K562 (cell line): ENCODE results near the gene KCNMB2. TPM values are rescaled to one million over a fixed set of nuclear protein-coding genes. Genes with fewer than 3 reads are reported as not detected.

Experiments used
- ATAC-seq: fragments of 200-7000 bp; cut with Tn5 transposase; 3 replicates; pipeline ENCODE4 v1.9.1; 2020; ENCODE audit warnings: moderate library complexity
- BruUV-seq: library from RNA; stranded (reverse); fragments of 400-500 nt; replicated peaks from 2 replicates; lab custom pipeline; 2021; lab: Mats Ljungman, UMichigan
- CTCF ChIA-PET: fragments of 300-600 bp; formaldehyde crosslinking; extraction: SDS; loops from one replicate; lab custom pipeline; 2021; ENCODE audit warnings: low intra/inter-chr PET ratio; lab: Yijun Ruan, JAX
- POLR2A ChIA-PET: fragments of 300-600, 350-650 bp; sonication (Branson Sonifier 250); formaldehyde crosslinking; extraction: SDS; loops from one replicate; lab custom pipeline; 2021; ENCODE audit warnings: antibody characterized with exemption, inconsistent platforms; lab: Yijun Ruan, JAX
- DNase-seq, 4 experiments: peaks; one replicate each; pipeline versions ENCODE4 v3.0.0 to v3.0.0-alpha.2; 2011 to 2018; ENCODE audit warnings: low spot score in 3 of 4, mixed read lengths in 3 of 4; ENCODE audit errors: extremely low read depth in 1 of 4
- FAIRE-seq: peaks from 2 replicates; lab custom pipeline; 2011; peaks lifted over from hg19 to GRCh38; lab: Jason Lieb, UNC
- H2AFZ ChIP-seq: 2 replicates; pipeline ENCODE4 v1.6.0; 2011; ENCODE audit warnings: low read depth, low read length, control low read depth, inconsistent platforms
- H3K27ac ChIP-seq: fragments of 200-600 bp; 3 replicates; pipeline ENCODE4 v1.8.0; 2011; ENCODE audit warnings: low read depth, mild to moderate bottlenecking, control low read depth, inconsistent platforms, low read length, moderate library complexity, mixed read lengths; ENCODE audit errors: extremely low read depth
- H3K27me3 ChIP-seq, 2 experiments: fragments of 300-600 bp in 1 of 2; 2 replicates in 1 of 2; 3 replicates in 1 of 2; pipeline versions ENCODE4 v1.6.0 to v1.8.0; 2011; ENCODE audit warnings: inconsistent platforms in 2 of 2, low read length in 2 of 2, mild to moderate bottlenecking in 1 of 2, mixed read lengths in 1 of 2, moderate library complexity in 1 of 2; ENCODE audit not compliant: control insufficient read depth in 2 of 2, insufficient read depth in 2 of 2
- H3K36me3 ChIP-seq: fragments of 300-600 bp; 3 replicates; pipeline ENCODE4 v1.8.0; 2011; ENCODE audit warnings: mild to moderate bottlenecking, low read length, inconsistent platforms; ENCODE audit not compliant: control insufficient read depth, insufficient read depth
- H3K4me1 ChIP-seq, 2 experiments: fragments of 200-600 bp in 1 of 2; replicated peaks in 1 of 2; 2 replicates in 1 of 2; 3 replicates in 1 of 2; pipeline versions ENCODE4 v1.5.1 to v1.8.0; 2011; ENCODE audit warnings: inconsistent platforms in 2 of 2, low read length in 2 of 2, mild to moderate bottlenecking in 1 of 2, mixed read lengths in 1 of 2, moderate library complexity in 1 of 2; ENCODE audit not compliant: control insufficient read depth in 2 of 2, insufficient read depth in 2 of 2
- H3K4me2 ChIP-seq: 2 replicates; pipeline ENCODE4 v1.6.1; 2011; ENCODE audit warnings: low read length, control low read depth, inconsistent platforms, mixed read lengths; ENCODE audit not compliant: insufficient read depth
- H3K4me3 ChIP-seq: fragments of 200-600 bp; sonication (generic), shearing (Covaris generic); 2 replicates; pipeline ENCODE4 v1.5.1; 2016; ENCODE audit warnings: control low read depth, inconsistent platforms
- H3K79me2 ChIP-seq: fragments of 200-600 bp; 3 replicates; pipeline ENCODE4 v1.8.0; 2011; ENCODE audit warnings: low read length, inconsistent platforms; ENCODE audit not compliant: control insufficient read depth, insufficient read depth
- H3K9ac ChIP-seq, 2 experiments: 2 replicates each; pipeline versions ENCODE4 v1.6.0 to v1.6.1; 2011; ENCODE audit warnings: low read depth in 2 of 2, low read length in 2 of 2, control low read depth in 1 of 2, inconsistent platforms in 1 of 2, mild to moderate bottlenecking in 1 of 2, mixed read lengths in 1 of 2; ENCODE audit not compliant: insufficient read depth in 1 of 2
- H3K9me1 ChIP-seq: one replicate; pipeline ENCODE4 v1.6.0; 2011; ENCODE audit warnings: inconsistent platforms, mild to moderate bottlenecking, low read length, moderate library complexity; ENCODE audit not compliant: control insufficient read depth, insufficient read depth
- H3K9me3 ChIP-seq: replicated peaks from 2 replicates; pipeline ENCODE4 v1.5.1; 2011; ENCODE audit warnings: low read depth, low read length, inconsistent platforms; ENCODE audit not compliant: control insufficient read depth, insufficient read depth
- H4K20me1 ChIP-seq: replicated peaks from 2 replicates; pipeline ENCODE4 v1.6.1; 2011; ENCODE audit warnings: low read length, inconsistent platforms, mixed read lengths; ENCODE audit not compliant: control insufficient read depth, insufficient read depth
- CEBPB ChIP-seq: fragments of 450-650 bp; IDR thresholded peaks from 2 replicates; pipeline ENCODE4 v1.6.1; 2016; ENCODE audit warnings: missing genetic modification characterization, missing compliant biosample characterization
- CEBPG ChIP-seq, 3 experiments: fragments of 200-800 bp in 1 of 3; sonication (Bioruptor generic) in 1 of 3; sonication (generic) in 1 of 3; formaldehyde crosslinking in 1 of 3; IDR thresholded peaks in 2 of 3; conservative IDR thresholded peaks in 1 of 3; 2 replicates each; pipeline versions ENCODE4 v1.6.1 to v1.8.0; 2016 to 2022; ENCODE audit warnings: missing compliant biosample characterization in 2 of 3, missing genetic modification characterization in 2 of 3, mild to moderate bottlenecking in 1 of 3, missing genetic modification reagents in 1 of 3
- EZH2 ChIP-seq: IDR thresholded peaks from 2 replicates; pipeline ENCODE4 v1.6.1; 2012; ENCODE audit warnings: low read depth, mild to moderate bottlenecking, inconsistent platforms, low read length, borderline replicate concordance
- IRF9 ChIP-seq: fragments of 450-650 bp; IDR thresholded peaks from 2 replicates; pipeline ENCODE4 v1.6.1; 2016; ENCODE audit warnings: missing biosample characterization, missing genetic modification characterization
- WGBS: fragments of 100-300 bp; shearing (Covaris generic); methylation state at CpG from one replicate; pipeline ENCODE4 v1.1.6; 2016; ENCODE audit warnings: low coverage, mixed read lengths; ENCODE audit not compliant: insufficient coverage; ENCODE audit errors: missing lambda C conversion rate; 5-methylcytosine and 5-hydroxymethylcytosine counted together
- in situ Hi-C: fragments of 300-500 bp; cut with MboI; formaldehyde crosslinking; loops from 4 replicates; pipeline ENCODE4 v1.15.0; 2018; ENCODE audit warnings: inconsistent platforms, mixed read lengths
- intact Hi-C: fragments of 100-400 bp; cut with micrococcal nuclease; formaldehyde crosslinking; loops from 2 replicates; pipeline ENCODE4 v1.14.2; 2022
- polyA plus RNA-seq, 8 experiments: library from polyadenylated mRNA; depleted of rRNA in 4 of 8; stranded (reverse) in 5 of 8; unstranded in 3 of 8; fragments of >200 nt; fragmentation: Nextera tagmentation in 2 of 8; fragmentation: Illumina TruSeq in 1 of 8; extraction: Ambion mirVana in 2 of 8; extraction: Trizol in 1 of 8; gene quantifications; 2 replicates each; pipeline versions ENCODE4 v1.2.1 to v1.2.3, GENCODE V29; 2011 to 2014; ENCODE audit warnings: inconsistent platforms in 1 of 8, missing spikeins in 1 of 8
- total RNA-seq, 7 experiments: library from RNA; depleted of rRNA in 6 of 7; stranded (reverse); fragments of >200 nt in 6 of 7; fragmentation: Illumina TruSeq in 2 of 7; extraction: Trizol in 2 of 7; gene quantifications; 2 replicates each; pipeline versions ENCODE4 v1.2.1 to v1.2.3, GENCODE V29; 2011 to 2021; ENCODE audit warnings: low replicate concordance in 1 of 7

The KCNMB2 gene
- total and polyA plus RNA-seq, 9 of the 15 experiments (the other 6 are each of a cell fraction or from before 2014, with no cell fraction given), result 0.04 to 0.15 TPM; not detected in 7

GRCh38 chr3:178732824-178733223 lies 196.6 kb downstream of the KCNMB2 start:
- no peak overlapping the region for H3K4me3 ChIP-seq
- CTCF ChIA-PET, result no interaction called here
- H3K27ac ChIP-seq, result no peak overlapping the region
- no peaks in the 10 kb centered on the region for H3K9me1 ChIP-seq
- H3K4me1 ChIP-seq, result no peaks in the 10 kb centered on the region
- no peaks in the 10 kb centered on the region; a peak in 1 of 5 replicates for H3K27me3 ChIP-seq
- no peak overlapping the region for H3K9ac ChIP-seq
- no peak overlapping the region for H2AFZ ChIP-seq
- DNase-seq, result no peak
- no TSS peak for BruUV-seq
- POLR2A ChIA-PET, result no interaction called here
- in situ Hi-C loops (no loop called here), intact Hi-C loops (no loop called here)
- ATAC-seq, result no peak
- no peaks in the 10 kb centered on the region for H3K9me3 ChIP-seq
- H3K36me3 ChIP-seq, result no peaks in the 10 kb centered on the region
- no peak for FAIRE-seq
- TF ChIP-seq CEBPB (tag) (peak; percentile 94), CEBPG (CRISPR knock-in tag; IDR thresholded peaks at IDR 0.05) (no peak), CEBPG (tag; conservative IDR thresholded peaks at IDR 0.05 in 1 of 2, IDR thresholded peaks at IDR 0.05 in 1 of 2) (peak; percentile 56 to 98), EZH2 (no peak), IRF9 (tag) (peak; percentile 73; the same call in 1 of the 2 replicates)
- TF ChIP-seq, all 486 proteins: peak for 3
- no peaks in the 10 kb centered on the region for H3K79me2 ChIP-seq
- no peaks in the 10 kb centered on the region for H4K20me1 ChIP-seq
- 15% methylated on average over 4 of the region's 4 CpGs for WGBS
- no peak overlapping the region for H3K4me2 ChIP-seq
